Fibroblast of the aortic adventitia (primary cell): ENCODE data around the gene BRD8. TPM values are rescaled to one million over a fixed set of nuclear protein-coding genes. Genes with fewer than 3 reads are reported as not detected.
A peak's percentile ranks its signal among the peaks of the same experiment; 100 is the strongest.

ENCODE experiments used
- DNase-seq: peaks from one replicate; pipeline ENCODE4 v3.0.0-alpha.2; 2010; ENCODE audit warnings: low read depth
- H3K4me3 ChIP-seq: 2 replicates; pipeline ENCODE4 v1.5.1; 2011; ENCODE audit warnings: low read depth, mild to moderate bottlenecking, control low read depth, low read length, moderate library complexity
- total RNA-seq: library from RNA; depleted of rRNA; stranded (reverse); fragments of >200 nt; gene quantifications from 2 replicates; pipeline ENCODE4 v1.2.3, GENCODE V29; 2012; ENCODE audit warnings: low replicate concordance
- TF ChIP-seq, protein P1 (sequence below): IDR thresholded peaks from 2 replicates; pipeline ENCODE4 v1.5.1; 2011; ENCODE audit warnings: mild to moderate bottlenecking, low read length, control low read depth, inconsistent platforms; ENCODE audit not compliant: insufficient read depth

BRD8 gene
- total RNA-seq, 1 donor, result 61.2 TPM

GRCh38 chr5:138129347-138129746 is 49.1 kb downstream of the BRD8 start:
- DNase-seq, result no peak
- no peak overlapping the region for H3K4me3 ChIP-seq
- TF ChIP-seq, protein P1, sequence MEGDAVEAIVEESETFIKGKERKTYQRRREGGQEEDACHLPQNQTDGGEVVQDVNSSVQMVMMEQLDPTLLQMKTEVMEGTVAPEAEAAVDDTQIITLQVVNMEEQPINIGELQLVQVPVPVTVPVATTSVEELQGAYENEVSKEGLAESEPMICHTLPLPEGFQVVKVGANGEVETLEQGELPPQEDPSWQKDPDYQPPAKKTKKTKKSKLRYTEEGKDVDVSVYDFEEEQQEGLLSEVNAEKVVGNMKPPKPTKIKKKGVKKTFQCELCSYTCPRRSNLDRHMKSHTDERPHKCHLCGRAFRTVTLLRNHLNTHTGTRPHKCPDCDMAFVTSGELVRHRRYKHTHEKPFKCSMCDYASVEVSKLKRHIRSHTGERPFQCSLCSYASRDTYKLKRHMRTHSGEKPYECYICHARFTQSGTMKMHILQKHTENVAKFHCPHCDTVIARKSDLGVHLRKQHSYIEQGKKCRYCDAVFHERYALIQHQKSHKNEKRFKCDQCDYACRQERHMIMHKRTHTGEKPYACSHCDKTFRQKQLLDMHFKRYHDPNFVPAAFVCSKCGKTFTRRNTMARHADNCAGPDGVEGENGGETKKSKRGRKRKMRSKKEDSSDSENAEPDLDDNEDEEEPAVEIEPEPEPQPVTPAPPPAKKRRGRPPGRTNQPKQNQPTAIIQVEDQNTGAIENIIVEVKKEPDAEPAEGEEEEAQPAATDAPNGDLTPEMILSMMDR, result no peak

DNA sequence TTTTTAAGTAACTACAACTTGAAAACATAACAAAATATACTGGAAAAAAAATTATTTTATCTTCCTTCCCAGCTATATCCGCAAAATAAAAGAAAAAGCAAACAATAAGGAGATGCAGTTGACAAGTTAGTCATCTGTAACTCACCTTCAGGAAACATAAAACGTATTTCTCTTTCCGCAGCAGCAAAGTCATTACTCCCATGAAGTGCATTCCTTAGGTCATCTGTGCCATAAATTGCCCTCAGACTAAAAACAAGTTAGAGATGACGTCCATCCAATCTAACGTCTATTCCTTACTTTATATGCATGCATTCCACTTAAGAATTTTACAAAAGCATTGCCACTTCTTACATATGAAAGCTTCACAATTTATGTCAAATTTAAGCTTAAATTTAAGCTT is 50.1 kb downstream of the BRD8 start:
- H3K4me3 ChIP-seq, result no peak overlapping the region
- no peak for DNase-seq
- TF ChIP-seq, protein P1, result no peak

DNA sequence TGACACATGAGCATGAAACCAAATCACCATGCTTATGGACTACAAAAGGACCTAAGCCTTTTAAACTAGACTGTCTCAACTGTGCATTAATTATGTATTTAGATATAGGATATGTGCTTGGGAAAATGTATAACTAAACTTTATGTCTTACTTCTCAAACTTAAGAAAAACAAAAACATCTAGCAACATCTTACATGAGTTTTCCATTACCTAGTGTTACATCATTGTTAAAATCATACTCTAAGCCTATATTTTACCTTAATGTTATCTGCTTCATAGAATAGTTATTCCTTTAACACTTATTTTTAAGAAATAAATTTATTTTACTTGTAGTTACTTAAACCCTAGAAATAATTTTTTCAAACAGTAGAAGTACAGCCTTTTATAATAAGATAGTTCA is 63.2 kb downstream of the BRD8 start:
- no peak for DNase-seq
- H3K4me3 ChIP-seq, result no peak overlapping the region
- TF ChIP-seq, protein P1, result no peak

- peak; percentile 25 for DNase-seq
- H3K4me3 ChIP-seq, result no peak overlapping the region
- TF ChIP-seq, protein P1, result no peak
These were observed 66.5 kb downstream of the BRD8 start for GRCh38 chr5:138111937-138112336.

DNA sequence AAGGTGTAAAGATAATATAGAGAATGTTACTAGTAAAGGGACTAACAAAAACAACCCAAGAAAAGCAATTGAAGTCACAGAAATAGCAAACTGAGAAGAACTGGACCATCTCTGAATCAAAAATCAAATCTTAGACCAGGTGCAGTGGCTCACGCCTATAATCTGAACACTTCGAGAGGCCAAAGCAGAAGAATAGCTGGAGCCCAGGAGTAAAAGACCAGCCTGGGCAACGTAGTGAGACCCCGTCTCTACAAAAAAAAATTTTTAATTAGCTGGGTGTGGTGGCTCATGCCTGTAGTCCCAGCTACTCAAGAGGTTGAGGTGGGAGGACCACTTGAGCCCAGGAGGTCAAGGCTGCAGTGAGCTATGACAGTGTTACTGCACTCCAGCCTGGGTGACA is 67.2 kb downstream of the BRD8 start:
- TF ChIP-seq, protein P1, result no peak
- DNase-seq, result no peak
- H3K4me3 ChIP-seq, result no peak overlapping the region

DNA sequence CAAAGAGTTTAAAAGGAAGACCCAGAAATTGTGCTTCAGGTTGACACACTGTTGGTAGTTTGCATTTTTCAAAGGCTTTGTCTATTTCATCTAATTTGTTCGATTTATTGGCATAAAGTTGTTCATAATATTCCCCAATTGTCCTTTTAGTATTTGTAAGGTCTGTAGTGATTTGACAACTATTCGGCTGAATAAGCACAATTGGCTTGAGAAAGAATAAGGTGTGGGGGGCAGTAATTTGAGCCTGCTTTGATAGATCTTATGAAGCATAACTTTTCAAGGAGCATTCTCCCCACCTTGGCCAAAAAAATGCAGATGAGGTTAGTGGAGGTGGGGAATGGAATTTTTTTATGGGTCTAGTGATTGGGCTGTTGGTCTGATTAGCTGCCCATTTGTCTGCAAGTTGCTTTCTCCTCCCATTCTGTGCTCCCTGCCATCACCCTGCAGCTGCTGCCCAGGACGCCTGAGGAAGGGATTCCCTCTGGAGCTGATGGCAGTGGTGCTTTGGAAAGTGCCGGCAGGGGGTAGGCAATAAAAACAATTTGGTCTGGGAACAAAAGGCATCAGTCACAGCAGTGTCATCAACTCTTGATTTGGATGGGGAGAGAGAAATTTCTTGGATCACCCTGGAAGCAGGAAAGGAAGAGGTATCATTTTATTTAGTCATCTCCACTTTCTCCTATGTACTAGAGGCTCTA is 68.0 kb downstream of the BRD8 start:
- TF ChIP-seq, protein P1, result no peak
- no peak for DNase-seq
- H3K4me3 ChIP-seq, result no peak overlapping the region
